Umbilical cord (tissue), 2 donors: ENCODE data around the gene LSP1. TPM values are rescaled to one million over a fixed set of nuclear protein-coding genes. Genes with fewer than 3 reads are reported as not detected.

Experiments used
- DNase-seq: peaks from one replicate; pipeline ENCODE4 v3.0.0-alpha.2; 2015; ENCODE audit warnings: low spot score
- total RNA-seq: library from RNA; depleted of rRNA; stranded (reverse); fragments of >200 nt; gene quantifications from one replicate; pipeline ENCODE4 v1.2.3, GENCODE V29; 2014; ENCODE audit warnings: low replicate concordance; ENCODE audit not compliant: insufficient read depth

Gene LSP1
- total RNA-seq, 1 donor from 2014 or later = 85.5 TPM

DNA sequence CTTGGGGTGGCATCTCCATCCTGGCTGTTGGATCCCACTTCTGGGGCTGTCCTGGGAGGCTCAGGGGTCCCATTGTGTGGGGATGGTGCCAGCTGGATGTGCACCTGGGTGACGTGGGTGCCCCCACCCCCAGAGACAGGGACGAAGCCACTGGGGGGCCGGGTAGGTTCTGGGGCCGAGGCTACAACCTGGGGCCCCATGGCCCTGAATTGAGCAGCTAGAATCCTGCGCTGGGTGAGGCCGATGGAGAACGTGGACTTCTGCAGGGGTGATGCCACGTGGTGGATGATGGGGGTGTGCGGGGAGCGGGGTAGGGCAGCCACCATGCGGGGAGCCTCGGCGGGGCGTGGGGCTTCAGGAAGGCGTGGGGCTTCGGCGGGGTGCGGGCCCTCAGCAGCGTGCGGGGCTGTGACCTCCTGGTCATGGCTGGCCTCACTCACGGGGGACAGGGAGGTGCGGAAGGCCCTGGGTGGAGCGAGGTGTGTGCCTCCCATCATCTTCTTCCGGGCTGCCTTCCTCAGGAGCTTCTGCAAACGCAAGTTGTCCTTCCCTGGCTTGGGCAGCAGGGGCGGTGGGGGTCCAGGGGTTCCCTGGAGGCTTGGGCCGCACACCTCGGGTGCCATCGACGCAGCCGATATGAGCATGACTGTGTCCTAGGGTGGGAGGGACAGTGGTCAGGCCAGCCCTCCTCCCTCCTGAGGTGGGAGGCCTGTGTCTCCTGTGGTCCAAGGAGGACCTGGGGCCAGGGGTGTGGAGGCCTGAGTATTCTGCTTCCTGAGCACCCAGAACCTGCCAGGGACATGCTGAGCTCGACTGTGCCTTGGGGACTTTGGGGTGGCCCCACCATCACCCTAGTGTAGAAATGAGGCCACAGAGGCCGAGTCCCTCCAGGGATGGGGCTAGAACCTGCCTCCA is 37.3 kb downstream of the LSP1 start:
- DNase-seq = no peak

GRCh38 chr11:1890856-1891830 is 38.3 kb downstream of the LSP1 start:
- DNase-seq = no peak

DNA sequence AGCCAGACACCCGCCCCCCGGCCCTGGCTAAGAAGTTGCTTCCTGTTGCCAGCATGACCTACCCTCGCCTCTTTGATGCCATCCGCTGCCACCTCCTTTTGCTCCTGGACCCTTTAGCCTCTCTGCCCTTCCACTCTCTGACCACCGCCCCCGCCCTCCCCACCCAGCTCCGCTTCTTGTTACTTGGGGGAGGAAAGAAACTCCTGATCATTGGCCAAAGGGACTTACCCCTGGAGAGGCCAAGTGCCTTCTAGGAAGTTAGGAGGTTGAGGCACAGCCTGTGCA is 38.9 kb downstream of the LSP1 start, which contains the start of gene PRR33:
PRR33 (minus strand) TSS at position 65 of the 285 bp plus-strand sequence. CDS start 1,311 bp downstream, outside the sequence.
- no peak for DNase-seq

DNA sequence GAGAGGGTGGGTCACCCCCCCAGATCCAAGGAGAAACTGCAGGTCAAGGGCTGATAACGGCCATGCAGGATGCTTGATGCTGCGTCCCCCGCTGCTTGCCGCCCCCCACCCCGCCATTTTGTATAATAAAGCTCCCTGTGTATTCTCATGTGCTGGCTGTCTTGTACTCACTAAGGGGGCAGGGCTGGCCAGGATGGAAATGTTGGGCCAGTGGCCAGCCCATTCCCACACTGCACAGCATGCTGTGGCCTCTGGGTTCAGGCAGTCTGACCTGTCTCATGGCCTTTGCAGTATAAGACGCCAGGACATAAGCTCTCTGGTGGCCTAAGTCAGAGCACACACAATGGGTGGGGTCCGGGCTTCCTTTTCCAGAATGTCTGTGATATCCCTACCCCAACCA is 39.2 kb downstream of the LSP1 start:
- no peak for DNase-seq

DNA sequence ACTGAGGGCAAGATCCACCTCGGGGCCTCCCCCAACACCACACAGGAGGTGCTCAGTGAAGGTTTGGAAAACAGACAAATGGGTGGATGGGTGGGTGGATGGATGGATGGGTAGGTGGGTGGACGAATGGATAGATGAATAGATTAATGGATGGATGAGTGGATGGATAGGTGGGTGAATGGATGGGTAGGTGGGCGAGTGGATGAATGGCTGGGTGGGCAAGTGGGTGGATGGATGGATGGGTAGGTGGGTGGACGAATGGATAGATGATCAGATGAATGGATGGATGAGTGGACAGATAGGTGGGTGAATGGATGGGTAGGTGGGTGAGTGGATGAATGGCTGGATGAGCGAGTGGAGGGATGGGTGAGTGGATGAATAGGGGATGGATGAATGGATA is 39.7 kb downstream of the LSP1 start:
- no peak for DNase-seq

- no peak for DNase-seq
These were observed 40.9 kb downstream of the LSP1 start for GRCh38 chr11:1893581-1894359.

GRCh38 chr11:1894759-1895158 is 41.9 kb downstream of the LSP1 start:
- no peak for DNase-seq

GRCh38 chr11:1896468-1896867 is 43.6 kb downstream of the LSP1 start:
- no peak for DNase-seq

DNA sequence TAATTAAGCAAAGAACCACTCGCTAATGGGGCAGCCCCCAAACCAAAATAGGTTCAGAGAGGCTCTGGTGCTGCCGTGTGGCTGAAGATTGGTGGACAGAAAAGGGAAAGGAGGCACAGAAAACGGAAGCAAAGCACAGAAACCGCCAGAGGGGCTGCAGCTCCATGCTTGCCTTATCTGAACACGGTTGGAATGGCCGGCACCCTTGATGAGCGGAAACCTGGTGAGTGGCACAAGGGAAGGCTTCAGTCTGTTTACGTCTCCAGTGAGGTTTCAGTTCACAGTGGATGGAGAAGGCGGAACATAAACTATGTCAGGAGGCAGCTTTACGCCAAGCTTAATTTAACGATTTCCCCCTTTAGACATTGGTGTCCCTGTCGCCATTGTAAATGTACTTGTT is 44.0 kb downstream of the LSP1 start:
- DNase-seq = no peak

DNA sequence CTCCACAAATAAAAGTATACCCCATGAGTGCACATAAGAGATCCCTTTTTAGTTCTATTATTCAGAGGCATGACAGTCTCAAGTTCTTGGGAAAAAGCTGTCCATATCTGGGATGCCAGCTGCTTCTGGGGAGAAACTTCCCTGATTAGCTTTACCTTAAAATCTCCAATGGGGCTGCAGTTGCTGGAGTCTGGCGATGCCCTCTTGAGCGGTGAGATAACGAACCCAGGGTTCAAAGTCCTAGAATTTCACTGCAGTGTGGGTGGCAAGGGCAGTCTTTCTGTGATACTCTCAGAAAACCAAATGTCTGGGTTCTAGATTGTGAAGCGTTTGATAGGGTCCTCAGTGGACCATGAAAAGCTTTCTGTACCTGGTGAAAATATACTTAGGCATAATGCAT is 46.2 kb downstream of the LSP1 start:
- DNase-seq = no peak

DNA sequence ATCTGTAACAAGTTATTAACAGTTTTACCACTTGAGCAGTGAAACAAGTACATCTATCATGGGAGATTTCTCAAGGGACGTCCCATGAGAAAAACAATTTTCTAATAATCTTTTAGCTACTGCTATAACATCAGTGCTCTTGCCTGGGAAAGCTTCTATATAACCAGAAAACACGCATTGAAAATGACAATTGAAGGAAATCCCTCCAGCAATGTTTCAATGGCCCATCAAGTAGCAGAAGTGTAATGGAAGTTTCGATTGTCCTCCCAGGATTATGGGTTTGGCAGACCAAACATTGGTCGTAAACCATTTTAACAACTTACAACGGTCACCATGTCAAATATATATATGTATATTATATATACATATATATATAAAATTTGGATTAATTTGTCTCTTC is 46.8 kb downstream of the LSP1 start:
- DNase-seq = no peak

DNA sequence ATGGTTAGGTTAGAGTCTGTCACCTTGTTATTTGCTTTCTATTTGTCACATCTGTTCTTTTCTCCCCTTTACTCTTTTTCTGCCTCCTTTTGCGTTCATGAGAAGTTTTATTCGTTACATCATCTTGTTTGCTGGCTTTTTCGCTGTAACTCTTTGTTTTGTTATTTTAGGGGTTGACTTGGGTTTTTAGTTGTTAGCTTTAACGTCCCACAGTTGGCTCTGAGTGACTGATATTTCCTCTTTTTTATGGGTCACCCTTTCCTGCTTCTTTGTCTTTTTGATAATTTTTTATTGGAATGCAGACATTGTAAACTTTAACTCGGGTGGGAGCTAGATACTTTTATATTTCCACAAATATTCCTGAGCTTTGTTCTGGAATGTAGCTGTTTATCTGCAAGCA is 53.3 kb downstream of the LSP1 start:
- peak; percentile 56 for DNase-seq

DNA sequence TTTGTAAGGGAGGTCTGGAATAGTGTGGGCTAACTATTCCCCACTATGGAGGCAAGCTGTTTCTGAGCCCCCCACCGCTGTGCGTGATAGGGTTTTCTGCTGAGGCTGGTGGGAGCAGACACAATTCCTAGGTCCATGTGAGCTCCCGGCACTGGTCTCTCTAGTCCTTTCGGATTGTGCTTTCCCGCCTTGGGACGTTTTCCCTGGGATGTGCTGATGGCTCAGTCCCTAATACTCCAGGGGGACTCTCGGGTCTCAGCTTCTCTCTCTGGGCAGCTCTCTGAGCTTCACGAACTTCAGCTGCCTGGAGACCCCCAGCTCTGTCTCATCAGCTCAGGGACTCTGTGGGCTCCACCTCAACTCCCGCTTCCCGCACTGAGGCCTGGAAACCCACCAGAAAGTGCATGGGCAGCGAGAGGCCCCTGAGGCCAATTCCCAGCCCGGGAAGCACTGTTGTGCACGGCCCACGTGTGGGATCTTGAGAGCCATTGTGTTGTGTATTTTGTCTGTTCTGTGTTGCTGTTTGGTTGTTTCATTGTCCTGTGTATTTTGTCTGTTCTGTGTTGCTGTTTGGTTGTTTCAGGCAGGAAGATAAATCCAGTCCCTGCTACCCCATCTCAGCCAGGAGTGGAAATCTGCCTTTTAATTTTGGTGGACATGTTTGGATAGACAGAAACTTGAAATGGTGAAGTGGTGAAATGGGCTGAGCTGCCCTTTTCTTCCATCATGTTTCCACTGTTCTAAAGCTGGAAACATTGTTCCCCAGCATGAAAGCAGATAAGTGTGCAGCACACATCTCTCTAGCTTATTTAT is 53.9 kb downstream of the LSP1 start:
- DNase-seq = no peak

DNA sequence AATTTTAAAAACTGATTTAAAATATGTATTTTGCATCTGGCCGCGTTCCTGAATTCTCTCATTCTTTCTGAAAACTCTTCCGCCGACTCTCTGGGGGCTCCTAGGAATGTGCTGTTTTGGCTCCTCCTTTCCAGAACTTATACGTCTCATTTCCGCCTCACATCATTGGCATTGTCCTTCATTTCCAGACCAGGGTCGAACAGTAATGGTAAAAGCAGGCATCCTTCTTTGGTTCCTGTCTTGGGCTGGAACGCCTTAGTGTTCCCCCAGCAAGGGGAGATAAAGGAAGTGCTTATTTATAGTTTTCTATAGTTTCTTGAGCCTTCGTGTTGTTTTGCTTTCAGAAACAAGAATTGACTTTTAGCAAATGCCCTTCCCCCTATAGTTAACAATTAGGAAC is 55.7 kb downstream of the LSP1 start:
- peak; percentile 85 for DNase-seq

GRCh38 chr11:1909524-1909923 is 56.6 kb downstream of the LSP1 start:
- DNase-seq = no peak

DNA sequence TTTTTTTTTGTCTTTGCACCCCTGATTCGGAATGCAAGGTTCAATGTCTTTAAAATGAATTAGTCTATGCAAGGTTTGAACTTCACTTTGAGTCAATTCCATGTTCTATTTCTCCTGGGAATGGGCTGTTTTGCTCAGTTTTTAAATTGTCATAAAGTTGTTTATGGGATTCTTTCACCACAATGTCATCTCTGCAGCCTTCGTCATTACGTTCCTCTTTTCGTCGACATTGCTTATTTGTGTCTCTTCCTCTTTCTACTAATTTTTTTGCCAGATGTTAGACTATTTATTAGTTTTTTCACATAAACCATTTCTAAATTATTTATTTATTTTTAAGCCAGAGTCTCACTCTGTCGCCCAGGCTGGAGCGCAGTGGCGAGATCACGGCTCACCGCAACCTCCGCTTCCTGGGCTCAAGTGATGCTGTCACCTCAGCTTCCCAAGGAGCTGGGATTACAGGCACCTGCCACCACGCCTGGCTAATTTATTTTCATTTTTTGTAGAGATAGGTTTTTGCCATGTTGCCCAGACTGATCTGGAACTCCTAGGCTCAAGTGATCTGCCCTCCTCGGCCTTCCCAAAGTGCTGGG is 59.5 kb downstream of the LSP1 start:
- DNase-seq = no peak

GRCh38 chr11:1913271-1914060 is 60.6 kb downstream of the LSP1 start:
- DNase-seq = no peak

DNA sequence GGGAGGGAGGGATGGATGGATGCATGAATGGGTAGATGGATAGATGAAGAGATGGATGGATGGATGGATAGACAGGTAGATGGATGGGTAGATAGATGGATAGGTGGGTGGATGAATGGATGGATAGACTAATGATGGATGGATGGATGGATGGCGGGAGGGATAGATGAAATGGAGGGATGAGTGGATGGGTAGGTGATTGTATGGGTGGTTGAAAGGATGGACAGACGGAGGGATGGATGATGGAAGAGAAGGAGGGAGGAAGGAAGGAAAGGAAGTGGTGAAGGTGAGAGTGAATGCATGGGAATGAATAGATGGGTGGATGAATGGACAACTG is 62.9 kb downstream of the LSP1 start:
- no peak for DNase-seq

GRCh38 chr11:1916132-1916985 is 63.5 kb downstream of the LSP1 start:
- no peak for DNase-seq
